Fibroblast of skin of left quadriceps (primary cell): ENCODE data around the gene STON1.
"Not testable (repeated sequence)": the region's sequence is repeated elsewhere in the genome, so short reads cannot be mapped to it uniquely, and the experiment has no call there.

Experiments
- DNase-seq, 2 experiments: peaks; one replicate each; pipeline ENCODE4 v3.0.0-alpha.2; 2013; ENCODE audit warnings: low read depth in 2 of 2

STON1 gene

DNA sequence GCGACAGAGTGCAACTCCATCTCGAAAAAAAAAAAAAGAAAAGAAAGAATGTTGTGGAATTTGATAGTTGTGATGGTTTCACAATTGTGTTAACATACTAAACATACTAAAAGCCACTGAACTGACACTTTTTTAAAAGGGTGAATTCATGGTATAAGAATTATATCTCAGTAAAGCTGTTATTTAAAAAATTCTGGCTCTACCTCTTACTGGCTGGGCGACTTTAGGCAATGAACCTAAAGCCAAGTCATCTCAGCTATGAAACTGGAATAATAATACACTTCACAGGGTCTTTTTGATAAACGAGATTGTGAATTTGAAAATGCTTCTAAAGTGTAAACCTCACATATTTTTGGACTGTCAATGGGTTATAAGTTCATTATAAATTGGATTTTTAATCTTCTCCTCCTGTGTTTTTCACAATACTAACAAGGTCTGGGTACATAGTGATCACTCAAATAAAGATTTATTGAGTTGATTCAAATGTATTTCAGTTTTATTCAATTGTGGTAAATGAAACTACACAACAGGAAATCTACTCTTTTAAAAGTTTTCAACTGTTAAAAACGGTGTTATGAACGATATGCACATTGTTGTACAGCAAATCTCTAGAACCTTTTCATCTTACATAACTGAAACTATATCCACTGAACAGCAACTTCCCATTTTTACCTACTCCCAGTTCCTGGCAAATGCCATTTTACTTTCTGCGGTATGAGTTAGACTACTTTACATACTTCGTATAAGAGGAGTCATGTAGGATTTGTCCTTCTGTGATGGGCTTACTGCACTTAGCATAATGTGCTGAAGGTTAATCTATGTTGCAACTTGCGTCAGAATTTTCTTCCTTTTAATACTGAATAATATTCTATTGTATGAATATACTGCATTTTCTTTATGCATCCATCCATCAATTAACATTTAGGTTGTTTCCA, 44.7 kb downstream of the STON1 start:
- no peak for DNase-seq

- DNase-seq, result no peak
Measured at GRCh38 chr2:48578313-48578712, 48.4 kb downstream of the STON1 start.

DNA sequence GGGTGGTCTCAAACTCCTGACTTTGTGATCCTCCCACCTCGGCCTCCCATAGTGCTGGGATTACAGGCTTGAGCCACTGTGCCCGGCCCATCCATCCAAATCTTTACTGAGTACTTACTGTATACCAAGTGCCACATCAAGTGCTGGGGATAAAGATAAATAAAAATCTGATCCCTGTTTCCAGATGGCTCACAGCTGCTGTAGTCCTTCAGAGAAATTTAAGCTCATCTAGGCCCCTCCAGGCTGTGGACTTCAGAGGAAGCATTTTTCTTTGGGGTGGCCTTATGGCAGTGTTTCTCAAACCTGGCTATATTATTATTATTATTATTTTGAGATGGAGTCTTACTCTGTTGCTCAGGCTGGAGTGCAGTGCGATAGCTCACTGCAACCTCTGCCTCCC, 54.0 kb downstream of the STON1 start:
- DNase-seq, result no peak

- no peak for DNase-seq
Measured at GRCh38 chr2:48584551-48584950, 54.6 kb downstream of the STON1 start.

- DNase-seq, result no peak
Measured at GRCh38 chr2:48586433-48586832, 56.5 kb downstream of the STON1 start.

DNA sequence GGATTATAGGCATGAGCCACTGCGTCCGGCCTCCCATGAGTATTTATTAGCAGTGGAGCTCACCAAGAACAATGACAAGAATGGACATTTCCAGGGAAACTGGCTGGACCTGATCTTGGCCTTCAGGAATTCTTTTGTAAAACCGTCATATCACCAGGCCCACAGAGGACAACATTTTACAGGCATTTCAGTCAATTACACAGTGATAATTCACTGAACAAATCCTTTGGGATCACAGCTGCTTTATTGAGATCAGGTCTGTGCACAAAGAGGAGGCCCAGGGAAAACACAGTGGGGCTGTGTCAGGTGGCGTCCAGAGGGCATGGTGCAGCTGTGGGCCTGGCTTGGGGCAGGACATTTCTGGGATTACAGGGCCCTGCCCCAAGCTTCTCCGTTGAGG, 57.6 kb downstream of the STON1 start:
- no peak for DNase-seq

- DNase-seq, result no peak
Measured at GRCh38 chr2:48587961-48588360, 58.0 kb downstream of the STON1 start.

GRCh38 chr2:48588745-48589144, 58.8 kb downstream of the STON1 start:
- no peak for DNase-seq

DNA sequence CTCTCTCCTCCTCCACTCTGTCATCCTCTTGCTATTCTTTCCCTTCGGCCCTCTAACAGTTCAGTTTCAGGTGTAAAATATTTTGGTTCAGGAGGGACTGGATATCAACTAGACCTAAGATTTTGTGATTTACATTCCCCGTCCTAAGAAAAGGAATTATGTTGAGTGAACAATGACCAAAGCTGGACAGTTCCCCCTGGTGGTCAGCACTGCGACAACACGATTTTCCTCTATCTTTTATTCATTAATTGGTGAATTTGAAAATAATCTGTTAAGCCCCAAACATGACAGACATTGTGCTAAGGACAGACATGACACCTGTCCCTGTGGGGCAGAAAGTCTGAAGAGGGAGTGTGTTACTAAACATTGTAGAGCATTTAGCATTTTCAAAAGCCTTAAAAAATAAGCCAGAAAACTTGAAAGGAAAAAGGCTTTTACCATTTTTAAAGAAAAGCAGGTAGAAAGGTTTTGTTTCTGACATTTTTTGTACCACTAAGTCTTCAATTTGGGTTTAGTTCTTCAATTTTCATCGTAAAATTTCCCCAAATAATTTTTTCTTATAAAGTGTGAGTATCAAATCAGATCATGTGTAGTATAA, 59.3 kb downstream of the STON1 start:
- no peak for DNase-seq

DNA sequence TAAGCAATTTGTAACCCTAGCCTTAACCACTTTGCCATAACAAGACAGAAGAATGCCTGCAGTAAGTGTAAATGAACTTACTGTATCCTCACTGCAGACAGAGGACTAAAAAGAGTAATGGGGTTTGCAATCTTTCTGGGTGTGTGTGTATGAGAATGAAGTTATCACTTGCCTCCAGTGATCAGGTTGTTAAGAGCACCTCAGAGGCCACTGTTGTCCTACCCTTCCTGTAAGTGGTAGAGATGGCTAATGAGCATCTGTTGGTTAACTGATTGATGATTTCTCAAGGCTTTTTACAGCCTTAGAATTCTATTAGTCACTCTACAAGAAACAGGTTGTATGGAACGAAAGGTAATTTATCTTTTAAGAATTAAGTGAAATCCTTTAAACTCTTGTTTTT, 60.1 kb downstream of the STON1 start:
- no peak for DNase-seq

DNA sequence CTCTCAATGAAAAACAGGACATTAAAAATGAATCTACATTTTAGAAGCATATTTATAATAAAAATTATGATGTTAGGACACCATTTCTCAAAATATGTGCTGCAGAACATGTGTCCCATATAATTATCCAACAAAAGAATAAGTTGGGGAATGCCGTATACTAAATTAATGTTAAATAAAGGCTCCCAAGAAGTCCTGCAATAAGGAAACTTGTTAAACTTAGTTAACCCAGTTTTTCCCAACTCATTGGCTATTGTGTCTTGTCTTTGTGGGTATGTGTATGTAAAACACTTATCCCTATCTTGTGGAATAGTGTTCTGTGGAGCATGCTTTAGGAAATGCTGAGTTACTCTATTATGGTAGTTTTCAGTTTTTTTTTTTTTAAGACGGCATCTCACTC, 62.1 kb downstream of the STON1 start:
- no peak for DNase-seq

- DNase-seq, result not testable (repeated sequence)
Measured at GRCh38 chr2:48596751-48597150, 66.8 kb downstream of the STON1 start.

DNA sequence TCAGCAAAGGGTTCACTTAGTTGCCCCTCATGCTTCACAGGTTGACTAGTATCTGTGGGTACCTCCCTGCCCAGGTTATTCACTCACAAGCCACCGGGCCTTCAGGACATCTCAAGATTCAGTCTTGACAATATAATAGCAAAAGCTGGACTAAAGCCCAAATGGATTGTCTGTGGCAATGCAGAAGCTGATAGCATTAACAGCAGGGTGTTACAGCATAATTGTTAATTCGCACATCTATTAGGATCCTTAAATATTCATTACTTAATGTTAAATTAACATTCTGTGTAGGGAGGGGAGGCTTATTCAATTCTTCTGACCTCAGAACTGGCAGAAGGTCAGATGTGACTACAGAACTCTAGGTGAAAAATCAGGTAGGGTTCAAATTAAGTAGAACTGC, 67.5 kb downstream of the STON1 start:
- DNase-seq, result no peak

DNA sequence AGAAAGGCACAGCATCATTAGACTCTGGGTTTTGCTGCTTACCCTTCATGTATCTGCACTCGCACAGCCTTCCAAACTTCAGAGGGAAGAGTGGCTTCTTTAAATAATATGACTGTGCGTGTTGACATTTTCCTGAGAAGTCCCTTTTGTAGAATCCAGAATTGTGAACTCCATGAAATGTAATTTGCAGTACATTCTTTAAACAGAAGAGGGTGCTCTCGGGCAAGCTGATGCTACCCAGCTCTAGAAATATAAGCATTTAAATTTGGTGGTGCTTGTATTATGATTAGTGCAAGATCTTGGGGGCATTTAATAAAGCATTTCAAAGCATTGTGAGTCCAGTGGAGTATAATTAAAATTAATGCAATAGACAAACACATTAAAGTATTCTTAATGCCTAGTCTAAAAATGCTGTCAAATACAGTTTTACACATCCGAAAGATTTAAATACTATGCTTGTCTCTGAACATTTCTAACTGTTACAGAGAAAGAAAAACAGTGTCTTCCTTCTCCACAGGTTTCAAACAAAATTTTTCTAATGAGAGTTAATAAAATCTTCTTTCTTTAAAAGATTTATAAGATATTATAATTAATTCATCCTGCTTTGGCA, 70.4 kb downstream of the STON1 start:
- no peak for DNase-seq

DNA sequence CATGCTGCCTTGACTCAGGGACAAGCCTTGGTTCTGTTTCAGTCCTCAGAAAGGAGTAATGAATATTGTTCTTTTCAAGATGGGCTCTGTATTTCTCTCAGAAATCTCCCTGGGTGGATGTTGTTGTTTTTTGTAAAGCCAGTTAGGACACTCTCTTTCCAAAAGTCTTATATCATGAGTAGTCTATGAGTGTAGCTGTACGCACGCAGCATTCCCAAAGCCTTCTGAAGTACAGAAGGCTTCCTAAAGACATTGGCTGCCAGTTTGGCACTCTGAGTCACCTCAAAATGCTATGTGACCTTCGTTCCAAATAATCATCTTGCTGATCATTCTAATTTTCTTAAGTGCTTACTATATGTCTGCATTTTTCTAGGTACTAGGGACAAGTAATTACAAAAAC, 71.0 kb downstream of the STON1 start:
- peak; percentile 25 to 26 for DNase-seq

- DNase-seq, result no peak
Measured at GRCh38 chr2:48601349-48601748, 71.4 kb downstream of the STON1 start.

DNA sequence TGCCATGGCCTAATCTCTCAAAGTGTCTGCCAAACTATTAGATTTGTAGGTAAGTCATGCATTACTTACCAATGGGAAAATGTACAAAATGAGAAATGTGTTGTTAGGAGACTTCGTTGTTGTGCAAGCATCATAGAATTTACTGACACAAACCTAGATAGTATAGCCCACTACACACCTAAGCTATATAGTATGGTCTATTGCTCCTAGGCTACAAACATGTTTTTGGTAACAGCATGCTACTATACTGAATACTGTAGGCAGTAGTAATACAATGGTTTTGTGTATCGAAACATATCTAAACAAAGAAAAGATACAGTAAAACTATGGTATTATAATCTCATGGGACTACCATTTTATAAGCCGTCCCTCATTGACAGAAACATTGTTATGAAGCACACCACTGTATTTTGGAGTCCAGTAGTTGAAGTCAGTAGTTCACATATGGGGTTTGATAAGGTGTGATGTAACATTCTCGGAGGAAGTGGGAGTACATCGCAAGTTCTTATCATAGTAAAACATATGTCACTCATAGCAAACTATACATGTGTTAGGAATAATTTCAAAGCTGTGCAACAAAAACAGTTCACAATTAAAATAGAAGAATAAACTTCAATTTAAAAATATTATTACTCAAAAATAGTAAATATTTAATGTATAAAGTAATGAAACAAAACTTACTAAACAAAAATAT, 75.7 kb downstream of the STON1 start:
- no peak for DNase-seq

DNA sequence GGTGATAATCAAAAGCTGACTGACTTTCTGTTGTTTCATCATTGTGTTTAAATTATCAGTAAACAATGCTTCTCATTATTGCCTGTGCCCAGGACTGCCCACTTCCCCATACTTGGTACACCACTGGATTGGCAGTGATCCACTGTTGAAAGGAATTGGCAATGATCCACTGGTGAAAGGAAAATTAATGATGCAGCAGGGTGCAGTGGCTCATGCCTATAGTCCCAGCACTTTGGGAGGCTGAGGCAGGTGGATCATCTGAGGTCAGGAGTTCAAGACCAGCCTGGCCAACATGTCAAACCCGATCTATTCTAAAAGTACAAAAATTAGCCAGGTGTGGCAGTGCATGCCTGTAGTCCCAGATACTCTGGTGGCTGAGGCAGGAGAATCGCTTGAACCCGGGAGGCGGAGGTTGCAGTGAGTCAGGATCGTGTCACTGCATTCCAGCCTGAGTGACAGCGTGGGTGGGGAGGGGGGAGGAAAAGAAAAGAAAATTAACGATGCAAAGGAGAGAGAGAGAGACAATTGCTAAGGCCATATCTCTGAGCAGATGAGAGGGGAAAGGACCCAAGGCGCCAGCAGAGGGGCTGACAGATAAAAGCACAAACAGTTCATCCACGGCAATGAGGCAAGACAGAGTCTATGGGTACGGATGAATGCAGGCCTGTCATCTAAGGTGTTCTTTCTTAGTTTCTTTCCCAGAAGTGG, 77.5 kb downstream of the STON1 start:
- DNase-seq, result no peak

DNA sequence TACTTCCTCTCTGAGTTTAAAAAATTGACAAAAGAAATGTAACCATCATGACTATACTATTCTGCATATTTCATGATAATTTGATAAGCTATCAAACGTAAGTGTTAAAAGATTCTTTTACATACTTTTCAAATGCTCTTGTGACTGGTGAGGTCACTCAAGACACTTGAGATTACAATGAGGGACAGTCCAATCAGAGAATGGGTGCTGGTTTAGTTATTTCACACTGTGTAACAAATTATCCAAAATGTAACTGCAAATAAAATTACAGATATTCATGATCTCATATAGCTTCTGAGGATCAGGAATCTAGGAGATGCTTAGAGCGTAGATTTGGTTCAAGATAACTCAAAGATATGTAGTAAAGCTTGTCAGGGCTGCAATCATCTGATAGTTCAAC, 83.3 kb downstream of the STON1 start:
- no peak for DNase-seq

DNA sequence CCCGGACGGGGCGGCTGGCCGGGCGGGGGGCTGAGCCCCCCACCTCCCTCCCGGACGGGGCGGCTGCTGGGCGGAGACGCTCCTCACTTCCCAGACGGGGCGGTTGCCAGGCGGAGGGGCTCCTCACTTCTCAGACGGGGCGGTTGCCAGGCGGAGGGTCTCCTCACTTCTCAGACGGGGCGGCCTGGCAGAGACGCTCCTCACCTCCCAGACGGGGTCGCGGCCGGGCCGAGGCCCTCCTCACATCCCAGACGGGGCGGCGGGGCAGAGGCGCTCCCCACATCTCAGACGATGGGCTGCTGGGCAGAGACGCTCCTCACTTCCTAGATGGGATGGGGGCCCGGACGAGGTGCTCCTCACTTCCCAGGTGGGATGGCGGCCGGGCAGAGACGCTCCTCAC, 84.6 kb downstream of the STON1 start:
- DNase-seq, result not testable (repeated sequence)

GRCh38 chr2:48617618-48618017, 87.7 kb downstream of the STON1 start, which contains the start of gene GTF2A1L:
Gene GTF2A1L (plus strand): TSS chr2:48617856. CDS start chr2:48617875, 19 bp downstream.
- no peak for DNase-seq

GRCh38 chr2:48619526-48619925, 89.6 kb downstream of the STON1 start:
- DNase-seq, result no peak
